ENCODE results near the gene CTDNEP1.

CTDNEP1 gene

GRCh38 chr17:7289256-7290032, 37.9 kb upstream of the CTDNEP1 start:
- Histone ChIP-seq H3K4me1 (ENCODE audit: control insufficient read depth in 1 of 2, insufficient read depth in 2 of 2, low read length in 2 of 2) (peaks cover 4 to 35% of the 10 kb centered on the region in 2 donors), H3K27ac (ENCODE audit: low read length) (no peak overlapping the region), H3K27me3 (ENCODE audit: low read depth, low read length) (peaks cover 6% of the 10 kb centered on the region), H3K4me3 (ENCODE audit: low read depth in 1 of 2, low read length in 2 of 2) (no peak overlapping the region), H3K36me3 (ENCODE audit: control insufficient read depth in 1 of 2, insufficient read depth in 2 of 2, low read length in 2 of 2) (peaks cover 0 to 21% of the 10 kb centered on the region in 2 donors), H3K9me3 (ENCODE audit: control insufficient read depth in 1 of 2, low read length in 2 of 2) (no peaks in the 10 kb centered on the region)

- H3K27ac ChIP-seq (ENCODE audit: low read length): no peak overlapping the region
- no peaks in the 10 kb centered on the region for H3K27me3 ChIP-seq (ENCODE audit: low read depth, low read length)
- H3K4me3 ChIP-seq (ENCODE audit: low read depth in 1 of 2, low read length in 2 of 2): no peak overlapping the region
Observed at GRCh38 chr17:7285679-7286078, 34.1 kb upstream of the CTDNEP1 start.

GRCh38 chr17:7284911-7285310, 33.4 kb upstream of the CTDNEP1 start:
- Histone ChIP-seq H3K4me1 (ENCODE audit: control insufficient read depth in 1 of 2, insufficient read depth in 2 of 2, low read length in 2 of 2) (peaks cover 0 to 41% of the 10 kb centered on the region in 2 donors), H3K9me3 (ENCODE audit: control insufficient read depth in 1 of 2, low read length in 2 of 2) (no peaks in the 10 kb centered on the region), H3K36me3 (ENCODE audit: control insufficient read depth in 1 of 2, insufficient read depth in 2 of 2, low read length in 2 of 2) (peaks cover 3 to 28% of the 10 kb centered on the region in 2 donors), H3K27ac (ENCODE audit: low read length) (no peak overlapping the region), H3K4me3 (ENCODE audit: low read depth in 1 of 2, low read length in 2 of 2) (no peak overlapping the region), H3K27me3 (ENCODE audit: low read depth, low read length) (no peaks in the 10 kb centered on the region)

More at GRCh38 chr17:7285679-7286078, 34.1 kb upstream of the CTDNEP1 start:
- Histone ChIP-seq H3K36me3 (ENCODE audit: control insufficient read depth in 1 of 2, insufficient read depth in 2 of 2, low read length in 2 of 2) (peaks cover 3 to 28% of the 10 kb centered on the region in 2 donors), H3K4me1 (ENCODE audit: control insufficient read depth in 1 of 2, insufficient read depth in 2 of 2, low read length in 2 of 2) (peaks cover 0 to 40% of the 10 kb centered on the region in 2 donors), H3K9me3 (ENCODE audit: control insufficient read depth in 1 of 2, low read length in 2 of 2) (no peaks in the 10 kb centered on the region)

GRCh38 chr17:7283471-7284216, 32.1 kb upstream of the CTDNEP1 start:
- Histone ChIP-seq H3K27ac (ENCODE audit: low read length) (peak overlapping the region; percentile 67), H3K9me3 (ENCODE audit: control insufficient read depth in 1 of 2, low read length in 2 of 2) (no peaks in the 10 kb centered on the region), H3K27me3 (ENCODE audit: low read depth, low read length) (no peaks in the 10 kb centered on the region), H3K4me1 (ENCODE audit: control insufficient read depth in 1 of 2, insufficient read depth in 2 of 2, low read length in 2 of 2) (peaks cover 0 to 41% of the 10 kb centered on the region in 2 donors), H3K4me3 (ENCODE audit: low read depth in 1 of 2, low read length in 2 of 2) (peak overlapping the region in 1 of 2 donors; percentile 68), H3K36me3 (ENCODE audit: control insufficient read depth in 1 of 2, insufficient read depth in 2 of 2, low read length in 2 of 2) (peaks cover 3 to 28% of the 10 kb centered on the region in 2 donors)

GRCh38 chr17:7282752-7283321, 31.3 kb upstream of the CTDNEP1 start:
- Histone ChIP-seq H3K4me3 (ENCODE audit: low read depth in 1 of 2, low read length in 2 of 2) (peak overlapping the region; percentile 53 to 68), H3K4me1 (ENCODE audit: control insufficient read depth in 1 of 2, insufficient read depth in 2 of 2, low read length in 2 of 2) (peaks cover 0 to 41% of the 10 kb centered on the region in 2 donors), H3K9me3 (ENCODE audit: control insufficient read depth in 1 of 2, low read length in 2 of 2) (no peaks in the 10 kb centered on the region), H3K27me3 (ENCODE audit: low read depth, low read length) (no peaks in the 10 kb centered on the region), H3K36me3 (ENCODE audit: control insufficient read depth in 1 of 2, insufficient read depth in 2 of 2, low read length in 2 of 2) (peaks cover 3 to 28% of the 10 kb centered on the region in 2 donors), H3K27ac (ENCODE audit: low read length) (peak overlapping the region; percentile 67)

GRCh38 chr17:7281953-7282751, 30.6 kb upstream of the CTDNEP1 start:
- peaks cover 3 to 25% of the 10 kb centered on the region in 2 donors for H3K36me3 ChIP-seq (ENCODE audit: control insufficient read depth in 1 of 2, insufficient read depth in 2 of 2, low read length in 2 of 2)
- no peaks in the 10 kb centered on the region for H3K27me3 ChIP-seq (ENCODE audit: low read depth, low read length)
- H3K27ac ChIP-seq (ENCODE audit: low read length): peak overlapping the region; percentile 67
- H3K4me1 ChIP-seq (ENCODE audit: control insufficient read depth in 1 of 2, insufficient read depth in 2 of 2, low read length in 2 of 2): peaks cover 0 to 41% of the 10 kb centered on the region in 2 donors
- H3K4me3 ChIP-seq (ENCODE audit: low read depth in 1 of 2, low read length in 2 of 2): peak overlapping the region; percentile 53 to 68
- no peaks in the 10 kb centered on the region for H3K9me3 ChIP-seq (ENCODE audit: control insufficient read depth in 1 of 2, low read length in 2 of 2)

- H3K27me3 ChIP-seq (ENCODE audit: low read depth, low read length): no peaks in the 10 kb centered on the region
- H3K27ac ChIP-seq (ENCODE audit: low read length): peak within 1 kb of the TSS; percentile 86
- H3K4me3 ChIP-seq (ENCODE audit: low read depth in 1 of 2, low read length in 2 of 2): peak within 1 kb of the TSS; percentile 66 to 68
- H3K4me1 ChIP-seq (ENCODE audit: control insufficient read depth in 1 of 2, insufficient read depth in 2 of 2, low read length in 2 of 2): peaks cover 0 to 41% of the 10 kb centered on the region in 2 donors
- no peaks in the 10 kb centered on the region for H3K9me3 ChIP-seq (ENCODE audit: control insufficient read depth in 1 of 2, low read length in 2 of 2)
- H3K36me3 ChIP-seq (ENCODE audit: control insufficient read depth in 1 of 2, insufficient read depth in 2 of 2, low read length in 2 of 2): peaks cover 3 to 21% of the 10 kb centered on the region in 2 donors
Observed at GRCh38 chr17:7281074-7281952, 29.8 kb upstream of the CTDNEP1 start, which contains the start of gene SLC2A4. SLC2A4 (plus strand) TSS chr17:7281718; CDS start chr17:7281935, 217 bp downstream.

GRCh38 chr17:7280519-7281073, 29.1 kb upstream of the CTDNEP1 start:
- Histone ChIP-seq H3K36me3 (ENCODE audit: control insufficient read depth in 1 of 2, insufficient read depth in 2 of 2, low read length in 2 of 2) (peaks cover 3 to 18% of the 10 kb centered on the region in 2 donors), H3K4me3 (ENCODE audit: low read depth in 1 of 2, low read length in 2 of 2) (peak overlapping the region; percentile 66 to 68), H3K27me3 (ENCODE audit: low read depth, low read length) (no peaks in the 10 kb centered on the region), H3K27ac (ENCODE audit: low read length) (peak overlapping the region; percentile 86), H3K9me3 (ENCODE audit: control insufficient read depth in 1 of 2, low read length in 2 of 2) (no peaks in the 10 kb centered on the region), H3K4me1 (ENCODE audit: control insufficient read depth in 1 of 2, insufficient read depth in 2 of 2, low read length in 2 of 2) (peaks cover 0 to 41% of the 10 kb centered on the region in 2 donors)

GRCh38 chr17:7279448-7279847, 27.9 kb upstream of the CTDNEP1 start:
- no peak overlapping the region for H3K27ac ChIP-seq (ENCODE audit: low read length)
- peaks cover 3 to 7% of the 10 kb centered on the region in 2 donors for H3K36me3 ChIP-seq (ENCODE audit: control insufficient read depth in 1 of 2, insufficient read depth in 2 of 2, low read length in 2 of 2)
- no peak overlapping the region for H3K4me3 ChIP-seq (ENCODE audit: low read depth in 1 of 2, low read length in 2 of 2)
- H3K27me3 ChIP-seq (ENCODE audit: low read depth, low read length): no peaks in the 10 kb centered on the region
- H3K9me3 ChIP-seq (ENCODE audit: control insufficient read depth in 1 of 2, low read length in 2 of 2): no peaks in the 10 kb centered on the region
- H3K4me1 ChIP-seq (ENCODE audit: control insufficient read depth in 1 of 2, insufficient read depth in 2 of 2, low read length in 2 of 2): peaks cover 0 to 31% of the 10 kb centered on the region in 2 donors

GRCh38 chr17:7266784-7267183, 15.2 kb upstream of the CTDNEP1 start:
- peaks cover 22% of the 10 kb centered on the region for H3K27me3 ChIP-seq (ENCODE audit: low read depth, low read length)
- H3K9me3 ChIP-seq (ENCODE audit: control insufficient read depth in 1 of 2, low read length in 2 of 2): no peaks in the 10 kb centered on the region
- H3K27ac ChIP-seq (ENCODE audit: low read length): no peak overlapping the region
- peaks cover 0 to 19% of the 10 kb centered on the region in 2 donors for H3K4me1 ChIP-seq (ENCODE audit: control insufficient read depth in 1 of 2, insufficient read depth in 2 of 2, low read length in 2 of 2)
- H3K36me3 ChIP-seq (ENCODE audit: control insufficient read depth in 1 of 2, insufficient read depth in 2 of 2, low read length in 2 of 2): no peaks in the 10 kb centered on the region
- no peak overlapping the region for H3K4me3 ChIP-seq (ENCODE audit: low read depth in 1 of 2, low read length in 2 of 2)

Measured in muscle layer of duodenum (tissue), 2 donors.